GM21423 (cell line): Measurements from ENCODE around the gene AAGAB.

Experiments used
- ATAC-seq: cut with Tn5 transposase; IDR thresholded peaks from one replicate; pipeline ENCODE4 v1.9.1; 2021; ENCODE audit warnings: mild to moderate bottlenecking, moderate library complexity; ENCODE audit not compliant: unreplicated experiment

The AAGAB gene

GRCh38 chr15:67174864-67175573, 79.4 kb downstream of the AAGAB start:
- no peak for ATAC-seq

- no peak for ATAC-seq
Observed at GRCh38 chr15:67174446-67174845, 80.0 kb downstream of the AAGAB start.

GRCh38 chr15:67173786-67174185, 80.7 kb downstream of the AAGAB start:
- no peak for ATAC-seq

GRCh38 chr15:67173005-67173404, 81.5 kb downstream of the AAGAB start:
- ATAC-seq: no peak

- ATAC-seq: no peak
Observed at GRCh38 chr15:67172172-67172571, 82.3 kb downstream of the AAGAB start.

- ATAC-seq: no peak
Observed at GRCh38 chr15:67171471-67171870, 83.0 kb downstream of the AAGAB start.

- ATAC-seq: no peak
Observed at GRCh38 chr15:67170143-67170925, 84.1 kb downstream of the AAGAB start.

GRCh38 chr15:67168694-67169093, 85.8 kb downstream of the AAGAB start:
- ATAC-seq: no peak

- ATAC-seq: no peak
Observed at GRCh38 chr15:67167091-67167490, 87.4 kb downstream of the AAGAB start.

GRCh38 chr15:67166280-67167009, 88.0 kb downstream of the AAGAB start:
- ATAC-seq: no peak

- ATAC-seq: no peak
Observed at GRCh38 chr15:67165254-67166253, 88.9 kb downstream of the AAGAB start.

- ATAC-seq: no peak
Observed at GRCh38 chr15:67164811-67165253, 89.6 kb downstream of the AAGAB start.

GRCh38 chr15:67164401-67164791, 90.1 kb downstream of the AAGAB start:
- no peak for ATAC-seq

GRCh38 chr15:67163180-67163579, 91.3 kb downstream of the AAGAB start:
- ATAC-seq: no peak

- ATAC-seq: no peak
Observed at GRCh38 chr15:67161881-67162280, 92.6 kb downstream of the AAGAB start.

- ATAC-seq: no peak
Observed at GRCh38 chr15:67161412-67161811, 93.0 kb downstream of the AAGAB start.

GRCh38 chr15:67158367-67158766, 96.1 kb downstream of the AAGAB start:
- ATAC-seq: no peak

- ATAC-seq: no peak
Observed at GRCh38 chr15:67157521-67158252, 96.8 kb downstream of the AAGAB start.

- no peak for ATAC-seq
Observed at GRCh38 chr15:67156834-67157233, 97.6 kb downstream of the AAGAB start.

- ATAC-seq: no peak
Observed at GRCh38 chr15:67156426-67156825, 98.0 kb downstream of the AAGAB start.
